Astrocyte of the cerebellum (primary cell): ENCODE data around the gene FAM120B.

ENCODE experiments used
- DNase-seq: peaks from one replicate; pipeline ENCODE4 v3.0.0-alpha.2; 2011; ENCODE audit warnings: low read depth
- H3K4me3 ChIP-seq: 2 replicates; pipeline ENCODE4 v1.5.1; 2011; ENCODE audit warnings: mild to moderate bottlenecking, low read depth, low read length, moderate library complexity
- CTCF ChIP-seq: IDR thresholded peaks from 2 replicates; pipeline ENCODE4 v1.5.1; 2012; ENCODE audit warnings: low read length, low read depth, moderate library complexity, mild to moderate bottlenecking; ENCODE audit errors: missing control alignments
- in situ Hi-C: cut with HindIII; loops from 2 replicates; pipeline ENCODE4 v1.10.0; 2017; ENCODE audit warnings: low sequenced_read_pairs

Gene FAM120B

GRCh38 chr6:170362121-170362520, 55.6 kb downstream of the FAM120B start:
- DNase-seq, result no peak
- no peak for TF ChIP-seq CTCF
- no peak overlapping the region for H3K4me3 ChIP-seq
- in situ Hi-C loops, result no loop called here

- in situ Hi-C loops, result no loop called here
- no peak for DNase-seq
- no peak for TF ChIP-seq CTCF
- no peak overlapping the region for H3K4me3 ChIP-seq
Measured at GRCh38 chr6:170363255-170363654, 56.7 kb downstream of the FAM120B start.

GRCh38 chr6:170365121-170365520, 58.6 kb downstream of the FAM120B start:
- in situ Hi-C loops, result no loop called here
- no peak for TF ChIP-seq CTCF
- H3K4me3 ChIP-seq, result no peak overlapping the region
- DNase-seq, result no peak

GRCh38 chr6:170365593-170365992, 59.0 kb downstream of the FAM120B start:
- no peak overlapping the region for H3K4me3 ChIP-seq
- TF ChIP-seq CTCF, result no peak
- DNase-seq, result no peak
- in situ Hi-C loops, result no loop called here

- TF ChIP-seq CTCF, result no peak
- H3K4me3 ChIP-seq, result no peak overlapping the region
- in situ Hi-C loops, result no loop called here
- DNase-seq, result no peak
Measured at GRCh38 chr6:170366248-170366960, 59.8 kb downstream of the FAM120B start.

GRCh38 chr6:170367241-170367640, 60.7 kb downstream of the FAM120B start:
- no peak for DNase-seq
- no peak for TF ChIP-seq CTCF
- in situ Hi-C loops, result no loop called here
- H3K4me3 ChIP-seq, result no peak overlapping the region
